Adipose tissue (tissue), 3 donors: ENCODE measurements around the gene MDP1. TPM values are rescaled to one million over a fixed set of nuclear protein-coding genes. Genes with fewer than 3 reads are reported as not detected.
"Not testable (repeated sequence)": the region's sequence is repeated elsewhere in the genome, so short reads cannot be mapped to it uniquely, and the experiment has no call there.

Experiments
- H3K27ac ChIP-seq: one replicate; pipeline ENCODE4 v1.5.1; 2013; ENCODE audit warnings: low read depth, low read length
- WGBS, 3 donors: extraction: QIAGEN DNeasy Blood & Tissue Kit; methylation state at CpG; one replicate each; pipeline ENCODE4 v1.1.7; 2013; 5-methylcytosine and 5-hydroxymethylcytosine counted together
- polyA plus RNA-seq, 3 donors: library from polyadenylated mRNA; stranded (reverse); fragments of 200-250 nt; gene quantifications; one replicate each; pipeline ENCODE4 v1.2.3, GENCODE V29; 2013
- donor health status: healthy with polysubstance abuse.
- donor health status: Bipolar disorder and iron deficiency.
- donor health status: healthy.

MDP1 gene
- polyA plus RNA-seq, 3 donors = 17.7 to 47.6 (median 21.9) TPM

DNA sequence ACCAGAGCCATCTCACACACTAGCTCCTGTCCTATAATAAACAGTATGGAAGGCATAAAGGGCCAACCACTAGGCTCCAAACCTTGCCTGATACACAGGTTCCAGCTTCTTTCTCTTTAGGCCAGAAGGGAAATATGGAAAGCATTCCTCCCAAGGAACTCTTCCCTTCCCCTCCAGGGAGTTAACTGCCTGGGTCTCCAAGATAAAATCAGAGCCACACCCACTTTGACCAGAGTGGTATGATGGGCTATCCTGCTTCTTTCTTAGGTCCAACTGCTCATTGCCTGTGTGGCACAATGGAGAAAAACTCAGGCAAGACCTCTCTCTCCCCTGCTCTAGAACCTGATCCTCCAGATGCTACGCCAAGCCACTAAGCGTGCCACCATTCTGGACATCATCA lies 8.2 kb downstream of the MDP1 start:
- WGBS, 3 donors = 99 to 100% (median 100%) methylated on average over 2 of the region's 2 CpGs
- no peak overlapping the region for H3K27ac ChIP-seq

- WGBS, 3 donors = 94 to 97% (median 95%) methylated on average over 5 of the region's 5 CpGs
Observed at GRCh38 chr14:24207104-24207551, 8.7 kb downstream of the MDP1 start.

DNA sequence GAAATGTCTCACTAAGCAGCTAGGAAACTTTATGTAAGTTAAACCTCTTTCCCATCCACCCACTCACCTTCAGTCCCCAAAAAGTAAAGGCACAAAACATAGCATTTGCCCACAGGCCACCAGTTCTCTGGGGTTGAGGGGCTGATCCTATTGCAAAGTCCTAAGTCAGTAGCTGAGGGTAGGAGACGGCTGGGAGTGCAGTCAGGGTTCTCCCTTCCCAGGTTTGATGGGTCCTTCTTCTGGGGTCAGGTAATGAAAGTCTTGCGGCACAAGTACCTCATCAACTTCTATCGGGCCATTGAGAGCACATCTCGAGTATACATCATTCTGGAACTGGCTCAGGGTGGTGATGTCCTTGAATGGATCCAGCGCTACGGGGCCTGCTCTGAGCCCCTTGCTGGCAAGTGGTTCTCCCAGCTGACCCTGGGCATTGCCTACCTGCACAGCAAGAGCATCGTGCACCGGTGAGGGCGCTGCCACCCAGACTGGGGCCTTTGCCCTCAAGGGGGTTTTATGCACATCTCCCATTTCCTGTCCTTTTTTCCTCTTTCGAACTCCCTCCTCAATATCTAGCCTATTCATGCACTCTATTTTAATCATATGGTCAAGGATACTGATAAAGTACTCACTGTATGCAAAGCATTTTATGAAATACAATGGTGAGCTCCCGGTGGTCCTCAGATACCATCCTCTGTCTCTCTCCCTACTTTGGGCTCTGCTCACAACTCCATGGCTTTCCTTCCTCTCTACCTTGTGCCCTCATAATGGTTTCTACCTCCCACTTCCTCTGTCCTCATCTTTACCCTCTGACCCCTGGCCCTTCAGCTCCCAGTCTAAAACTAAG lies 9.4 kb downstream of the MDP1 start:
- no peak overlapping the region for H3K27ac ChIP-seq
- WGBS, 3 donors = 91 to 98% (median 94%) methylated on average over 11 of the region's 11 CpGs

More at GRCh38 chr14:24207104-24207551, 8.7 kb downstream of the MDP1 start:
- no peak overlapping the region for H3K27ac ChIP-seq

DNA sequence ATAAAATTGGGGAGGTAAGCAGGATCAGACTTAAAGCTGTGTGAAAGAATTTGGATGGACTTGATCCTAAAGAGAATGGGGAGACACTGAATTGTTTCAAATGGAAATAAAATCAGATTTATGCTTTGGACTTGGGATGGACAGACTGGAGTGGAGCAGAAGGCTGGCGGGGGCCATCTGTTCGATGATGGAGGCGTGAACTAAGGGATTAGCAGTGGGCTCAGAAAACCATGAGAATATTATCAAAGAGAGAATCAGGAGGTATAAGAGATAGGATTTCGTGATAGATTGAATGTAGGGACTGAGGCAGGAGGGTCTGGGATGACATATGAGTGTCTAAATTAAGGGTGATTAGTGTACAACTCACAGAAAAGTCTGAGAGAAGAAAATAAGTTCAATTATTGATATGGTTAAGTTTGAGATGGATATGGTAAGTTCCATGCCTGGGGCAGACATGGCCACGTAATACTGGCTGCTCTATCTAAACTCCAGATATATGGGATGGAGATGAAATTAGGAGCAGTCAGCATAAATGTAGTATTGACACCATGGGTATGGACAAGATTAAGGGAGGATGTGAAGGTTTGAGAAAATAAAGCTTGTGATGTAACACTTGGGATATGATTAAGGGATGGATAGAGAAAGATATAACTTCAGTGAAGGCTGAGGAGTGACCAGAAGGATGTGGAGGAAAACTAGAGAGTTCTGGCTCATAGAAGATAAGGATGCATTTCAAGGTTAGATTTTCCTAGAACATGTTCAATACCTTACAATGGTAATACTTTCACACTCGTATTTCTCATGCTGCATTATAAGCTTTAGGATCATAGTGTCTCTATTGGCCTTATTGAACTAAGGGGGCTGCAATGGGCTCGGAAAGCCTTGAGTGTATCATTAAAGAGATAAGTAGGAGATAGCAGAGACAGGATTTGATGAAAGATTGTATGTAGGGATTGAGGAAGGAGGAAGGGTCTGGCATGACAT lies 11.4 kb downstream of the MDP1 start:
- H3K27ac ChIP-seq = no peak overlapping the region
- WGBS, 3 donors = 89 to 95% (median 95%) methylated on average over 7 of the region's 7 CpGs

DNA sequence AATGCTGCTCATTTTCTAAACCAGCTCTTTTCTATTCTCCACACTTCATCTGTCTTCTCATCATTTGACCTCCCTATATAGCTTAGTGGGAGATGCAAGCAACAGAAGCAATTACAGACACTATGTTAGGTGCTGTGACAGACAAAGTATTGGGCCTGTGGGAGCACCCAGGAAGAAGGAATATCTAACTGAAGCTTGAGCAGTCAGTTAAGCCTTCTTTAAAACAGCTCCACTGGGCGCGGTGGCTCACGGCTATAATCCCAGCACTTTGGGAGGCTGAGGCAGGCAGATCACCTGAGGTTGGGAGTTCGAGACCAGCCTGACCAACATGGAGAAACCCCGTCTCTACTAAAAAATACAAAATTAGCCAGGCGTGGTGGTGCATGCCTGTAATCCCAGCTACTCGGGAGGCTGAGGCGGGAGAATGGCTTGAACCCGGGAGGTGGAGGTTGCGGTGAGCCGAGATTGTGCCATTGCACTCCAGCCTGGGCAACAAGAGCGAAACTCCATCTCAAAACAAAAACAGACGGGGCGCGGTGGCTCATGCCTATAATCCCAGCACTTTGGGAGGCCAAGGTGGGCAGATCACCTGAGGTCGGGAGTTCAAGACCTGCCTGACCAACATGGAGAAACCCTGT lies 12.5 kb downstream of the MDP1 start:
- WGBS, 3 donors = 92 to 100% (median 98%) methylated on average over 14 to 16 of the region's 16 CpGs

GRCh38 chr14:24202538-24202937 lies 13.3 kb downstream of the MDP1 start:
- not testable (repeated sequence) for H3K27ac ChIP-seq
- 86 to 94% (median 90%) methylated on average over 8 of the region's 8 CpGs for WGBS, 3 donors

More for the DNA sequence above, 12.5 kb downstream of the MDP1 start:
- not testable (repeated sequence) for H3K27ac ChIP-seq

DNA sequence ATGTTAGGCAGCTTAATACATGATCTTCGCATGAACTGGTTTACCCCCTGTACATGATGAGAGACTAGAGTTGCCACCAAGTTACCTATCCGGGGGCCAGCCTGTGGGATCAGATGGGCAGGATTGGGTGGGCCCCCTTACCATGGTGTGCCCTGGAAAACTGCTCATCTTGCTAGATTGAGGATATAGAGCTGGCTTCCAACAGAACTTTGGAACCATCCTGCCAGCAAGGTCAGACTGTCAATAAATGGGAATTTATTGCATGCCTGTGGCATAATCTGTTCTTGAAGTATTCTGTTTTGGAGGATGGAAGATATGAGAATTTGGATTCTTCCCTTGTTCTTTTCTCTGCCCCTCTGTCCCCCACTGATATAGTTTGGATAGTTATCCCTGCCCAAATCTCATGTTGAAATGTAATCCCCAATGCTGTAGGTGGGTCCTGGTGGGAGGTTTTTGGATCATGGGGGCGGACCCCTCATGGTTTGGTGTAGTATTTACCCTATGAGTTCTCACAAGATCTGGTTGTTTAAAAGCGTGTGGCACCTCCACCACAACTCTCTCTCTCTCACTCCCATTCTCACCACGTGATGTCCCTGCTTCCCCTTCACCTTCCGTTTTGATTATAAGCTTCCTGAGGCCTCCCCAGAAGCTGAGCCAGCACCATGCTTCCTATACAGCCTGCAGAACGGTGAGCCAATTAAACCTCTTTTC lies 16.9 kb downstream of the MDP1 start:
- H3K27ac ChIP-seq = no peak overlapping the region
- WGBS, 3 donors = 78 to 83% (median 82%) methylated on average over 7 of the region's 7 CpGs

- WGBS, 3 donors = 66 to 100% (median 88%) methylated on average over 2 of the region's 2 CpGs
- H3K27ac ChIP-seq = no peak overlapping the region
Observed at GRCh38 chr14:24197056-24197450, 18.8 kb downstream of the MDP1 start.

DNA sequence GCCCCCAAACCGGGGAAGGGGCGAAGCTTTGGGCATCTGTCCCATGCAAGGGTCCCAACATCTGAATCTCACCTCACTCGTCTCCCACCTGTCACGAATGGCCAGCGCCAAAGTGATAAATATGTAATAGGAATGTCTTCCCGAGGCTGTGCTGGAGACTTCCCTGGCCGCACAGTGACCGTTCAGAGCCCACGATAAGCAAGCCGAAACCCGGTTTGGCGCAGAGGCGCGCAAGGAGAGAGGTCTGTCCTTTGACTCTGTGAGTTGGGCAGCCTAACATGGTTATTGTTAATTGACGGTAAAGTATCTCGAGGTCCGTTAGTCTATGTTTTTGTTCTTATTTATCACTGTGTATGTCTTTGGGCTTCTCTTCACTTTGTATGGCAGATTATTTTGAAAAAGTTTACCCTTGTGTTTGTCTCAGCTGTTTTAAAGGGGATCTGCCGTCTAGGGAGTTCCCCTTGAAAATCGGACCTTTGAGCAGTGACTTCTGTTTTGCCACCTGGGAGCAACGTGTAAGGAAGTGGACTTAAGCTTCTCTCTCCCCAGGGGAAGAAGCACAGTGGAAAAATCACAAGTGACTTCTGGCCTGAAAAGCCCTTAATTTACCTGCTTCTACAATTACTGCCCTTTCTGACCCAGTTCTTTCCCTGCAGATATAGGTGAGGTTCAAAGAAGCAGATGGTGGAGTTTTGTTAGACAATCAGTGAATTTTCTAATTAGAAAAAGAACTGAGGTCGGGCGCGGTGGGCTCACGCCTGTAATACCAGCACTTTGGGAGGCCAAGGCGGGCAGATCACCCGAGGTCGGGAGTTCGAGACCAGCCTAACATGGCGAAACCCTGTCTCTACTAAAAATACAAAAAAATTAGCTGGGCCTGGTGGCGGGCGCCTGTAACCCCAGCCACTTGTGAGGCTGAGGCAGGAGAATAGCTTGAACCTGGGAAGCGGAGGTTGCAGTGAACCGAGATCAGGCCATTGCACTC lies 19.5 kb downstream of the MDP1 start:
- WGBS, 3 donors = 22 to 35% (median 34%) methylated on average over 33 of the region's 33 CpGs
- H3K27ac ChIP-seq = peak overlapping the region; percentile 95

GRCh38 chr14:24195186-24196070 lies 20.4 kb downstream of the MDP1 start, which contains the start of gene TM9SF1:
TM9SF1 (minus strand) TSS chr14:24195441; CDS start chr14:24195019, 422 bp downstream.
- 0 to 1% (median 1%) methylated on average over 73 to 89 of the region's 89 CpGs for WGBS, 3 donors
- peak within 1 kb of the TSS; percentile 95 for H3K27ac ChIP-seq

GRCh38 chr14:24194873-24195185 lies 21.0 kb downstream of the MDP1 start:
- H3K27ac ChIP-seq = peak overlapping the region; percentile 95
- WGBS, 3 donors = 24 to 59% (median 55%) methylated on average over 8 of the region's 8 CpGs

DNA sequence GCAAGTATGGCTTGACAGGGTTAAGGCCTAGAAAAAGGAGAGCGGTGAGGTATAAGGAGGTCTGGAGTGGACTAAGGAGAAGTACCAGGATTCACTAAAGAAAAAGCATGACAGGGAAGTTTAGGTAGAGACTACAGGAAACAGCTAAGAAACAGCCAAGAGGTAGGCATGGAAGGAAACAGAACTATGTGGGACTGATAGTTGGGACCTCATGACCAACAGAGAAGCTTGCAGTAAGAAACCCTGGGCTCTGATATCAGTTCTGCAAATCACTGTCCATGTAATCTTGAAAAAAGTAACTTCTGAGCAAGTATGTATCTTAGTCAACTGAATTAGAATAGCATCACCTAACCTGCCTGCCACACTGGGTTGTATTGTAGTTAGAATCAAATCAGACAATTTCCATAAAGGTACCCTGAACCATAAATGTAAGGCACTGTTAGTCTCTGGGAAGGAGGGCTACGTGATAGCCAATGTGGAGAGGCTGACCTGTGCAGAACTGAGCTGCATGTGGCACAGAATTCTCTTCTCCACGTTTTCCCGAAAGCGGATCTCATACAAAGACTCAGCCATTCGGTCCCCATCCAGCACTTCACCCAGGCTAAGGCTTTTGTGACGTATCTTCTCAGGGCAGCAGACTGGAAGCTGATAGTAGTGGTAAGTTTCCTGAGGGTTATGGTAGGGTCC lies 21.5 kb downstream of the MDP1 start:
- H3K27ac ChIP-seq = peak overlapping the region; percentile 42
- WGBS, 3 donors = 61 to 87% (median 81%) methylated on average over 7 of the region's 7 CpGs

GRCh38 chr14:24192933-24193332 lies 22.9 kb downstream of the MDP1 start:
- H3K27ac ChIP-seq = no peak overlapping the region
- 92 to 95% (median 93%) methylated on average over 15 of the region's 15 CpGs for WGBS, 3 donors

- WGBS, 3 donors = 89 to 91% (median 89%) methylated on average over 10 of the region's 10 CpGs
- no peak overlapping the region for H3K27ac ChIP-seq
Observed at GRCh38 chr14:24190416-24190815, 25.4 kb downstream of the MDP1 start.

- no peak overlapping the region for H3K27ac ChIP-seq
- 94 to 96% (median 94%) methylated on average over 9 of the region's 9 CpGs for WGBS, 3 donors
Observed at GRCh38 chr14:24189460-24189859, 26.4 kb downstream of the MDP1 start.

DNA sequence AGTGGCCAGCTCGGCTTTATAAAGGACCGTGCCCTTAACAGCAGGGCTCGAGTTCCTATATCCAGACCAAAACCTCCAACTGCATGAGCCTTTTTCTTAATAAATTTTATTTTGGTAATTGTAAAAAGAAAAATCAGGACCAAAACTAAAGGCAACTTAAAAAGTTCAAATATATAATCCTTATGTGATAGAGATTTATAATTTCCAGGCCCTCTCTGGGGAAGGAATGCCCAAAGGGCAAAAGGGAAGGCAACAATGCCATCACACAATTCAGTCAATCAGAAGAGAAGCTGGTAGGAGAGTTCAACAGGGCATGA lies 26.8 kb downstream of the MDP1 start:
- WGBS, 3 donors = 1 to 3% (median 3%) methylated on average over 3 of the region's 3 CpGs
- no peak overlapping the region for H3K27ac ChIP-seq
